PC-9 (cell line): Measurements from ENCODE around the gene SLC6A15.

Experiments used
- CTCF ChIP-seq: fragments of 200-600 bp; sonication (generic); conservative IDR thresholded peaks from 2 replicates; pipeline ENCODE4 v1.6.1; 2017; ENCODE audit warnings: mixed run types, antibody characterized with exemption, mild to moderate bottlenecking, moderate library complexity
- EZH2 ChIP-seq: fragments of 200-600 bp; sonication (generic); IDR thresholded peaks from 2 replicates; pipeline ENCODE4 v1.8.0; 2017; ENCODE audit warnings: antibody characterized with exemption, low read depth

DNA sequence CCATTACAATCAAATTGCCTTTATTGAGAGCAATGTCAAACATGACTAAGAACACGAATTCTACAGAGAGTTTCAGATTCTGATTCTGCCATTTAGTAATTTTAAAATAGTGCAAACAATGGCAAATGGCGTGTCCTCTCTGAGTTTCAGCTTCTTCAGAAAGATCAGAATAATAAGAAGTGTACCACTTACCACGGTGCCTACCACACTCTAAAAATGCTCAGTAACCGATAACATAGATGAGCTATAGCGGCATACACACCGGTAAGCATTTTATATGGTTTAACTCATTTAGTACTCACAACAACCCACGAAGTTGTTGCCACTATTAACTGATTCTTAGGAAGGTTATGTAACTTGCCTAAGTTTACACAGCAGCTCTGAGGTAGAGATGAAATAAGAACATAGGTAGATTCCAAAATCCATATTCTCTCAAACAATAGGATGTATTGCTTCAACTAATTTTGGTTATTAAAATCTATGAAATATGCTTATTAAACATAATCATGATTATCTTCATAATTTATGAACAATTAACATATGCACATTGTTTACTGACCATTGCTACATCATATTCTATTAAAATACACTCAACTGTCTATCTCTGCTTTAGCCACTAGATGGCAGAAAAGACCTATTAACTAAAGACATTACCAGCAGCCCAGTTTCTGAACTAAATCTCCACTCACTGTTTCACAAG, 38.3 kb downstream of the SLC6A15 start:
- TF ChIP-seq CTCF (peak; percentile 81), EZH2 (no peak)
